SK-N-MC (cell line): ENCODE results near the gene TNFSF9.

ENCODE experiments used
- EZH2 ChIP-seq: fragments of 200-600 bp; sonication (generic); IDR thresholded peaks from one replicate; pipeline ENCODE4 v1.6.1; 2017; ENCODE audit warnings: antibody characterized with exemption
- FOXP2 ChIP-seq: optimal IDR thresholded peaks from 2 replicates; pipeline ENCODE3; 2011; ENCODE audit warnings: mild to moderate bottlenecking, moderate library complexity; ENCODE audit not compliant: insufficient read depth; ENCODE audit errors: extremely low read length, control extremely low read depth
- POLR2AphosphoS5 ChIP-seq: IDR thresholded peaks from 2 replicates; pipeline ENCODE4 v1.6.1; 2012; ENCODE audit warnings: mild to moderate bottlenecking, low read depth, low read length, borderline replicate concordance

- TF ChIP-seq EZH2 (no peak), POLR2AphosphoS5 (no peak), FOXP2 (no peak)
Observed at GRCh38 chr19:6484831-6485230, 46.0 kb upstream of the TNFSF9 start.
